Endothelial cell (in vitro differentiated cells): ENCODE measurements around the gene CACNA1D. TPM values are rescaled to one million over a fixed set of nuclear protein-coding genes. Genes with fewer than 3 reads are reported as not detected.

Experiments used
- DNase-seq: peaks from one replicate; pipeline ENCODE4 v3.0.0; 2021; ENCODE audit warnings: low spot score
- H3K27ac Mint-ChIP-seq: one replicate; pipeline ENCODE4 v1.8.0; 2021; ENCODE audit warnings: mixed read lengths, inconsistent platforms; ENCODE audit not compliant: unreplicated experiment
- H3K27me3 Mint-ChIP-seq: one replicate; pipeline ENCODE4 v1.8.0; 2021; ENCODE audit warnings: mild to moderate bottlenecking, moderate library complexity, mixed read lengths, inconsistent platforms; ENCODE audit not compliant: unreplicated experiment
- H3K36me3 Mint-ChIP-seq: one replicate; pipeline ENCODE4 v1.8.0; 2021; ENCODE audit warnings: mild to moderate bottlenecking, low read depth, mixed read lengths, inconsistent platforms; ENCODE audit not compliant: unreplicated experiment
- H3K4me1 Mint-ChIP-seq: one replicate; pipeline ENCODE4 v1.8.0; 2021; ENCODE audit warnings: mild to moderate bottlenecking, mixed read lengths, inconsistent platforms; ENCODE audit not compliant: unreplicated experiment
- H3K4me3 Mint-ChIP-seq: one replicate; pipeline ENCODE4 v1.8.0; 2021; ENCODE audit warnings: mild to moderate bottlenecking, mixed read lengths, inconsistent platforms; ENCODE audit not compliant: unreplicated experiment
- H3K9me3 Mint-ChIP-seq: one replicate; pipeline ENCODE4 v1.8.0; 2021; ENCODE audit warnings: mixed read lengths, inconsistent platforms; ENCODE audit not compliant: unreplicated experiment
- total RNA-seq: library from RNA; stranded (reverse); fragmentation: NEBNext Ultra II Directional; extraction: Animal tissue kit (Norgen Biotek cat#: 25700); gene quantifications from one replicate; pipeline ENCODE4 v1.2.1, GENCODE V29; 2021; ENCODE audit not compliant: unreplicated experiment
- TF ChIP-seq, protein P1 (sequence below): fragments of 200-600 bp; sonication (generic); IDR thresholded peaks from one replicate; pipeline ENCODE4 v1.5.0; 2021; ENCODE audit warnings: antibody characterized with exemption; ENCODE audit not compliant: unreplicated experiment

Gene CACNA1D
- total RNA-seq, 1 donor from 2014 or later: 208 TPM

DNA sequence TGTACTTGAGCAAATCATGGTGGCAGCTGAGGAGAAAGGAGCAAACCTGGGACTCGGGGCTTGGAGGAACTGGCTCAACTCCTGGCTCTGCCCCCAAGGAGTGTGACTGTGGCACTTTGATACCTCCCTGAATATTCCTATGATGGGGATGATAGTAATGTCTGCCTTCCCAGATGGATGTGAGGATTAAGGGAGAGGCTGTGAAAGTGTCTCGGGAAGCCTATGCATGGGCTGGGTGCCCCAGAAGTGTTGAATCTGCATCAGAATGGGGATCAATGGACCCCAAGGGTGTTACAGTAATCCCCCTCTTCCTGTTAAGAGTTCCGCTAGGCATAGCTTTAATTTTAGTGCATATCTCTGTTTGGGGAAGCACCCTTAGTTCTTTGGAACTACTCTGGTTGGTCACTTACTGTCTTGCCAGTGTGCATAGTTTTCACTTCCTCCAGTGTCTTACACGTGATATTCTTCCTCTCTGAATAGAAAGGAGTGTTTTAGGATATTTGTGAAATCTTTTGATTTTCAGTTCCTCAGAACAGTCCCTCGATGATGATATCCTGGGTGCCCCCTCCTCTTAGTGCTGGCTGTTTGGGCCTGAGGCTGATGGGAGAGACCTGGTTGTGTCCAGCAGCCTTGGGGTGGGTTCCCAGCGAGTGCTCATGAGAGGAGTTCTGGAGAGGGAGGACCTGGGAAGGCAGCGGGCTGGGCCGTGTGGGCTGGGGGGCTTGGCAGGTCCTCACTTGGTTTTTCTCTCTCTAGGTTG lies 254.3 kb downstream of the CACNA1D start:
- no peak for DNase-seq
- TF ChIP-seq, protein P1, sequence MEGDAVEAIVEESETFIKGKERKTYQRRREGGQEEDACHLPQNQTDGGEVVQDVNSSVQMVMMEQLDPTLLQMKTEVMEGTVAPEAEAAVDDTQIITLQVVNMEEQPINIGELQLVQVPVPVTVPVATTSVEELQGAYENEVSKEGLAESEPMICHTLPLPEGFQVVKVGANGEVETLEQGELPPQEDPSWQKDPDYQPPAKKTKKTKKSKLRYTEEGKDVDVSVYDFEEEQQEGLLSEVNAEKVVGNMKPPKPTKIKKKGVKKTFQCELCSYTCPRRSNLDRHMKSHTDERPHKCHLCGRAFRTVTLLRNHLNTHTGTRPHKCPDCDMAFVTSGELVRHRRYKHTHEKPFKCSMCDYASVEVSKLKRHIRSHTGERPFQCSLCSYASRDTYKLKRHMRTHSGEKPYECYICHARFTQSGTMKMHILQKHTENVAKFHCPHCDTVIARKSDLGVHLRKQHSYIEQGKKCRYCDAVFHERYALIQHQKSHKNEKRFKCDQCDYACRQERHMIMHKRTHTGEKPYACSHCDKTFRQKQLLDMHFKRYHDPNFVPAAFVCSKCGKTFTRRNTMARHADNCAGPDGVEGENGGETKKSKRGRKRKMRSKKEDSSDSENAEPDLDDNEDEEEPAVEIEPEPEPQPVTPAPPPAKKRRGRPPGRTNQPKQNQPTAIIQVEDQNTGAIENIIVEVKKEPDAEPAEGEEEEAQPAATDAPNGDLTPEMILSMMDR: no peak
- peaks cover 6% of the 10 kb centered on the region for H3K27me3 Mint-ChIP-seq
- H3K4me3 Mint-ChIP-seq: peak overlapping the region; percentile 74
- H3K4me1 Mint-ChIP-seq: peaks cover 7% of the 10 kb centered on the region
- H3K36me3 Mint-ChIP-seq: peaks cover 78% of the 10 kb centered on the region
- H3K9me3 Mint-ChIP-seq: no peaks in the 10 kb centered on the region
- H3K27ac Mint-ChIP-seq: no peak overlapping the region

GRCh38 chr3:53749448-53749847 lies 255.0 kb downstream of the CACNA1D start:
- Mint-ChIP-seq H3K27me3 (peaks cover 6% of the 10 kb centered on the region), H3K36me3 (peaks cover 77% of the 10 kb centered on the region), H3K4me3 (peak overlapping the region; percentile 74), H3K9me3 (no peaks in the 10 kb centered on the region), H3K4me1 (peaks cover 8% of the 10 kb centered on the region), H3K27ac (no peak overlapping the region)
- DNase-seq: no peak
- TF ChIP-seq, protein P1: no peak

DNA sequence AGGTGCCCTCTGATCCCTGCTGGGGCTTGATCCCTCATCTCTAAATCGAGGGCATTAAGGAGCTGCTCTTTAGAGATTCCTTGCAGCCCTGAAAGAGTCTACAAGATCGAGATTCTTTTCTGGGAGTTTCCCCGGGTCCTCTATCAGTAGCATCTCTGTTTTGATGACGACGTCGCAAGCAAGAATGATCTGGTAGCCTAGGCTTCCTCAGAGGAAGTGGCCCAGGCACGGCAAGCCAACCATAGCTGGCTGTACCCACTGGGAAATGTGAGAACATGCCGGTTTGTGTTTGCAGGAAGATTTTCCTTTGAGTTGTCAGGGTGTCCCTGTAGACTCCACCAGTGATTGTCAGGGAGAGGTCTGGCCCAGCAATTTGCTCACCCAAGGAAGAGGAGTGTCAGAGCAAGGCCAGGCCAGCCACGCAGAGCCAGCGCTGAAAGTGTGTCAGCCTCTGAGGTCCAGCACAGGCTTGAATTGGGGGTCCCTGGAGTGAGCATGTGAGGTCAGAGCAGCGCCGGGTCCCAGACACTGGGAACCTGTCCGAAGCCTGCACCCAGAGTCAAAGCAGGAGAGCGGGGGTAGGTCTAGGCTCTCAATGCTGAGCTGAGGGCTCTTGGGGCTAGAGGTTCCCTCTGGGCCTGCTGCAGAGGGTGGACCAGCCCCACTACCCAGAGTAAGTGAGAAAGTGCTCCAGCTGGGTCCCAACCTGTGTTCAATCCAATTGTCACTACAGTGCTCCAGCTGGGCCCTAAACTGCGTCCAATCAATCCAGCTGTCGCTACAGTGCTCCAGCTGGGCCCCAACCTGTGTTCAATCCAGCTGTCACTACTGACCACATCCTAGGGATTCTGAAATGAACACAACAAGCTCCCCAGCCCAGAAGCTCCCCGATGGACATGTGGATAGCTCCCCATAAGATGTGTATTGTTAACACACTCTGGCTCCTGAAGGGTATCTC lies 256.1 kb downstream of the CACNA1D start:
- TF ChIP-seq, protein P1: no peak
- peaks cover 8% of the 10 kb centered on the region for H3K4me1 Mint-ChIP-seq
- DNase-seq: no peak
- no peaks in the 10 kb centered on the region for H3K9me3 Mint-ChIP-seq
- peak overlapping the region; percentile 56 for H3K4me3 Mint-ChIP-seq
- H3K27ac Mint-ChIP-seq: no peak overlapping the region
- H3K27me3 Mint-ChIP-seq: peaks cover 6% of the 10 kb centered on the region
- H3K36me3 Mint-ChIP-seq: peaks cover 82% of the 10 kb centered on the region

DNA sequence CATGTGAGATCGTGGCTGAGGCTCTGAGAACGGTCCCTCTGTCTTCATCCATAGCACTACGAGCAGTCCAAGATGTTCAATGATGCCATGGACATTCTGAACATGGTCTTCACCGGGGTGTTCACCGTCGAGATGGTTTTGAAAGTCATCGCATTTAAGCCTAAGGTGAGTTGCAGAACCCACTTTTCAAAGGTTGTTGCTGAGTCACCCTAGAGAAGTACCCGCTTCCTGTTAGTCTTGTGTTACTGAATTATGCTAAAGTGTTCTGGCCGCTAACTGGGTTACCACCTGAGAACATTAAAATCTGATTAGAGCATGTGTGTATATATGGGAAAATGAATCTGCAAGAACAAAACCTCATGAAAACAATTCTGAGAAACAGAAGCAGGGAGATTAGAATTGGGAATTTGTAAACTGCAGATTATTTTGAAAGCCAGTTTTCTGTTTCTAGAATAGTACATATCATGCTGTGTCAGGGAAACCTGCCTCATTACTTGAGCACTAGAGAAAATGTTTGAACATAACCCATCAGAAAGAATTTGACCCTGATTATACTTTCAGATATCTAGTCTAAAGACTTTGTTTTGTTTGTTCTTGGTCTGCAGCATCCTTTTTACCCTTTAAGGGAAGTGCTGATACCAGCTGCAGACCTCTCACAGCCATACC lies 259.2 kb downstream of the CACNA1D start:
- peak overlapping the region; percentile 38 for H3K4me3 Mint-ChIP-seq
- H3K27ac Mint-ChIP-seq: no peak overlapping the region
- no peaks in the 10 kb centered on the region for H3K9me3 Mint-ChIP-seq
- H3K4me1 Mint-ChIP-seq: peaks cover 3% of the 10 kb centered on the region
- no peak for DNase-seq
- peaks cover 5% of the 10 kb centered on the region for H3K27me3 Mint-ChIP-seq
- TF ChIP-seq, protein P1: no peak
- H3K36me3 Mint-ChIP-seq: peaks cover 79% of the 10 kb centered on the region
